Peyer's patch (tissue), 4 donors: ENCODE data around the gene RPL22. TPM values are rescaled to one million over a fixed set of nuclear protein-coding genes. Genes with fewer than 3 reads are reported as not detected.

ENCODE experiments used
- DNase-seq, 3 donors: peaks; one replicate each; pipeline ENCODE4 v3.0.0-alpha.2; 2017 to 2019
- H3K27ac ChIP-seq, 4 donors: fragments of 200-600 bp; sonication (generic); one replicate each; pipeline ENCODE4 v1.5.1; 2016 to 2019
- H3K27me3 ChIP-seq, 2 donors: fragments of 200-600 bp; sonication (generic); one replicate each; pipeline ENCODE4 v1.5.1; 2019
- H3K36me3 ChIP-seq, 3 donors: fragments of 200-600 bp; sonication (generic); one replicate each; pipeline ENCODE4 v1.5.1; 2016 to 2019
- H3K4me1 ChIP-seq, 4 donors: fragments of 200-600 bp; sonication (generic); one replicate each; pipeline ENCODE4 v1.5.1; 2016 to 2019
- H3K4me3 ChIP-seq, 4 donors: fragments of 200-600 bp; sonication (generic); 1 replicate in 3 of 4; 2 replicates in 1 of 4; pipeline ENCODE4 v1.5.1; 2016 to 2019; ENCODE audit warnings: mild to moderate bottlenecking in 1 of 4
- H3K9me3 ChIP-seq, 4 donors: fragments of 200-600 bp; sonication (generic); one replicate each; pipeline ENCODE4 v1.5.1; 2016 to 2019; ENCODE audit warnings: mild to moderate bottlenecking in 1 of 4
- CTCF ChIP-seq, 6 experiments: fragments of 450-650 bp in 4 of 6; fragments of 200-600 bp in 2 of 6; sonication (generic) in 1 of 6; IDR thresholded peaks; one replicate each; pipeline ENCODE4 v1.5.1; 2017 to 2019; ENCODE audit warnings: antibody characterized with exemption in 6 of 6, mild to moderate bottlenecking in 3 of 6, moderate library complexity in 1 of 6
- POLR2A ChIP-seq, 2 donors: fragments of 450-650 bp; IDR thresholded peaks; one replicate each; pipeline ENCODE4 v1.5.1; 2017; ENCODE audit warnings: antibody characterized with exemption in 2 of 2, mild to moderate bottlenecking in 2 of 2, moderate library complexity in 2 of 2
- total RNA-seq, 4 donors: library from RNA; depleted of rRNA; stranded (reverse); fragments of >200 nt; gene quantifications; one replicate each; pipeline ENCODE4 v1.1.0, GENCODE V29; 2016

The RPL22 gene
- total RNA-seq, 4 donors from 2014 or later, result 78.1 to 170 (median 99.0) TPM

GRCh38 chr1:6162341-6162740 is 37.1 kb downstream of the RPL22 start:
- Histone ChIP-seq H3K4me1 (peaks cover 0 to 2% (median 0%) of the 10 kb centered on the region in 4 donors), H3K4me3 (no peak overlapping the region), H3K27ac (no peak overlapping the region), H3K9me3 (no peaks in the 10 kb centered on the region), H3K36me3 (no peaks in the 10 kb centered on the region), H3K27me3 (no peaks in the 10 kb centered on the region)
- DNase-seq, result no peak
- no peak for TF ChIP-seq POLR2A (IDR thresholded peaks at IDR 0.05)
- TF ChIP-seq CTCF (IDR thresholded peaks at IDR 0.05), result no peak

GRCh38 chr1:6158181-6158580 is 41.2 kb downstream of the RPL22 start:
- Histone ChIP-seq H3K9me3 (no peaks in the 10 kb centered on the region), H3K4me3 (no peak overlapping the region), H3K4me1 (peaks cover 0 to 5% (median 0%) of the 10 kb centered on the region in 4 donors), H3K36me3 (no peaks in the 10 kb centered on the region), H3K27me3 (no peaks in the 10 kb centered on the region), H3K27ac (no peak overlapping the region)
- no peak for DNase-seq
- TF ChIP-seq CTCF (IDR thresholded peaks at IDR 0.05) (no peak), POLR2A (IDR thresholded peaks at IDR 0.05) (no peak)

GRCh38 chr1:6157528-6158174 is 41.7 kb downstream of the RPL22 start:
- TF ChIP-seq POLR2A (IDR thresholded peaks at IDR 0.05) (no peak), CTCF (IDR thresholded peaks at IDR 0.05) (no peak)
- Histone ChIP-seq H3K27me3 (no peaks in the 10 kb centered on the region), H3K4me3 (no peak overlapping the region), H3K27ac (no peak overlapping the region), H3K4me1 (peaks cover 0 to 5% (median 0%) of the 10 kb centered on the region in 4 donors), H3K9me3 (no peaks in the 10 kb centered on the region), H3K36me3 (no peaks in the 10 kb centered on the region)
- DNase-seq, result peak in 1 of 3 donors; percentile 63

DNA sequence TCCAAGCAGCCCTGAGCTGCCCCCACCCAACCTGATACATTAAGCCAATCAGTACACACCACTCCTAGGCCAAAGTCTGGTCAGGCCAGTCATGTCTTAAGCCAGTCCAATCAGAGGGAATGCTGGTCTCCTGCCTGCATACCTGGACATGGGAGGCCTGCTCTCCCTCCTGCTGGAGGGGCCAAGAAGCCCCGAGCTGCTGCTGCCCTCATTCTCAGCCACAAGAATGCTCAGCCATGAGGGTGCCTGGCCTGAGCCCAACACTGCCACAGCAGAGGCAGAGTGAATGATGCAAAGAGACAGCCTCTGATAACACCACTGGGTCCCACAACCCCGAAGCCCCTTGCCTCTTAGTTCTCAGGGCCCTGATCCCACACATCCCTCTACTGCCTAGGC is 42.3 kb downstream of the RPL22 start:
- Histone ChIP-seq H3K9me3 (no peaks in the 10 kb centered on the region), H3K4me1 (peaks cover 0 to 5% (median 0%) of the 10 kb centered on the region in 4 donors), H3K4me3 (no peak overlapping the region), H3K27me3 (no peaks in the 10 kb centered on the region), H3K27ac (no peak overlapping the region), H3K36me3 (no peaks in the 10 kb centered on the region)
- TF ChIP-seq POLR2A (IDR thresholded peaks at IDR 0.05), result no peak
- no peak for TF ChIP-seq CTCF (IDR thresholded peaks at IDR 0.05)
- no peak for DNase-seq

DNA sequence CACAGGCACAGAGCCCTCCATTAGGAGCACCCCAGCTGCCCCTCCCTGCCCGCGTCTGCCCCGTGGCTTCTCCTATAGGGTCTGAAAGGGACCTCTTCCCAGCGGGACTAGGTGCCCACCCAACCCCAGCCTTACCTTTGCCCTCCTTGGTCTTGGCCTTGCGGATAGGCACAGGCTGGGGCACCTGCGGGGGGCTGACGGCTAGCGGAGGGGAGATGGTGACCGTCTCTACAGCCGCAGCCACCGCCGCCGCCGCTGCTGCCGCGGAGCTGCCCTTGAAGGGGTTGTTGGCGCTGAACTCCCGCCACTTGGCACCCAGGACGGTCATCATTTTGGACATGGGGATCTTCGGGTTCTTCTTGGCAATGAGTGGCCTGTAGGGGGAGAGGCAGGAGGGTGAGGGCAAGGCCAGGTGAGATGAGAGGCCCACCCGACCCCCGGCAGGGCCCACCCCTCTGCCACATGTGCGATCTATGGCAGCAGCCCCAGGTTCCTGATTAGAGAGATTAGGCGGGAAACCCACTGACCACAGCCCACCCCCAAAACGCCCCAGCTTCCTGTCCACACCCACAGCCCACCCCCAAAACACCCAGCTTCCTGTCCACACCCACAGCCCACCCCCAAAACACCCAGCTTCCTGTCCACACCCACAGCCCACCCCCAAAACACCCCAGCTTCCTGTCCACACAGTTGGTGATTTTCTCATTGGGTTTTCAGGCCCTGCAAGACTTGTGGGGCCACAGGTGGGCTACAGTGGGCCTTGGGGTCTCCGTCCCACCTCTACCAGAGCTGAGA is 44.7 kb downstream of the RPL22 start:
- TF ChIP-seq CTCF (IDR thresholded peaks at IDR 0.05), result no peak
- TF ChIP-seq POLR2A (IDR thresholded peaks at IDR 0.05), result no peak
- Histone ChIP-seq H3K4me3 (no peak overlapping the region), H3K27ac (no peak overlapping the region), H3K36me3 (no peaks in the 10 kb centered on the region), H3K9me3 (no peaks in the 10 kb centered on the region), H3K27me3 (no peaks in the 10 kb centered on the region), H3K4me1 (peaks cover 0 to 5% (median 0%) of the 10 kb centered on the region in 4 donors)
- DNase-seq, result no peak
